Calu3 (cell line): ENCODE results near the gene SLC36A3. TPM values are rescaled to one million over a fixed set of nuclear protein-coding genes. Genes with fewer than 3 reads are reported as not detected.
"Not testable (repeated sequence)": the region's sequence is repeated elsewhere in the genome, so short reads cannot be mapped to it uniquely, and the experiment has no call there.

Experiments
- BruUV-seq: library from RNA; stranded (reverse); fragments of 400-500 nt; replicated peaks from 2 replicates; lab custom pipeline; 2021; lab: Mats Ljungman, UMichigan
- CTCF ChIA-PET: fragments of 300-600 bp; sonication (Branson Sonifier 250); formaldehyde crosslinking; loops from one replicate; lab custom pipeline; 2022; ENCODE audit warnings: antibody characterized with exemption; lab: Charles Lee
- DNase-seq: peaks from one replicate; pipeline ENCODE4 v3.0.0; 2022
- H3K27ac Mint-ChIP-seq: one replicate; pipeline ENCODE4 v1.8.0; 2022; ENCODE audit warnings: mixed read lengths; ENCODE audit not compliant: unreplicated experiment
- H3K27me3 Mint-ChIP-seq: one replicate; pipeline ENCODE4 v1.8.0; 2022; ENCODE audit warnings: mixed read lengths; ENCODE audit not compliant: unreplicated experiment
- H3K36me3 Mint-ChIP-seq: one replicate; pipeline ENCODE4 v1.8.0; 2022; ENCODE audit warnings: mild to moderate bottlenecking, moderate library complexity, mixed read lengths; ENCODE audit not compliant: insufficient read depth, unreplicated experiment
- H3K4me1 Mint-ChIP-seq: one replicate; pipeline ENCODE4 v1.8.0; 2022; ENCODE audit warnings: mild to moderate bottlenecking, low read depth, mixed read lengths; ENCODE audit not compliant: unreplicated experiment
- H3K4me3 Mint-ChIP-seq: one replicate; pipeline ENCODE4 v1.8.0; 2022; ENCODE audit warnings: mild to moderate bottlenecking, low read depth, moderate library complexity, mixed read lengths; ENCODE audit not compliant: unreplicated experiment
- H3K9me3 Mint-ChIP-seq: one replicate; pipeline ENCODE4 v1.8.0; 2022; ENCODE audit warnings: low read depth, mixed read lengths; ENCODE audit not compliant: unreplicated experiment
- intact Hi-C: fragments of 100-400 bp; cut with micrococcal nuclease; formaldehyde crosslinking; loops from one replicate; pipeline ENCODE4 v1.10.0; 2022; ENCODE audit not compliant: unreplicated experiment
- total RNA-seq: library from RNA; stranded (reverse); gene quantifications from 2 replicates; pipeline ENCODE4 v1.2.3, GENCODE V29; 2022
- TF ChIP-seq, protein P1 (sequence below): fragments of 200-600 bp; IDR thresholded peaks from one replicate; pipeline ENCODE4 v1.8.0; 2022; ENCODE audit warnings: antibody characterized with exemption; ENCODE audit not compliant: unreplicated experiment

Gene SLC36A3
- total RNA-seq, 1 experiment from 2014 or later, result not detected

DNA sequence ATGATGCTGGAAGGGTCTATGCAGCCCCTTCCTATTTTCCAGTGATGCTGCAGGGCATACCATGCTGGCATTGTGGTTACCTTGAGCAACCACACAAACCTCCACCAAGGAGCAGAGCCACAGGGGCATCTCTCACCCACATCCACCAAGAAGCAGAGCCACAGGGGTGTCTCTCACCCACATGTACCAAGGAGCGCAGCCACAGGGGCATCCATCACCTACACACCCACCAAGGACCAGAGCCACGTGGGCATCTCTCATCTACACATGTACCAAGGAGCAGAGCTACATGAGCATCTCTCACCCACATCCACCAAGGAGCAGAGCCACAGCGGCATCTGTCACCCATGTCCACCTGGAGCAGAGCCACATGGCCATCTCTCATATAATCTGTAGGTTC lies 59.4 kb downstream of the SLC36A3 start:
- no peak overlapping the region for H3K27ac Mint-ChIP-seq
- H3K9me3 Mint-ChIP-seq, result no peaks in the 10 kb centered on the region
- peaks cover 32% of the 10 kb centered on the region for H3K27me3 Mint-ChIP-seq
- intact Hi-C loops, result no loop called here
- H3K4me1 Mint-ChIP-seq, result peaks cover 10% of the 10 kb centered on the region
- no TSS peak for BruUV-seq
- DNase-seq, result no peak
- no peaks in the 10 kb centered on the region for H3K36me3 Mint-ChIP-seq
- CTCF ChIA-PET, result no interaction called here
- TF ChIP-seq, protein P1, sequence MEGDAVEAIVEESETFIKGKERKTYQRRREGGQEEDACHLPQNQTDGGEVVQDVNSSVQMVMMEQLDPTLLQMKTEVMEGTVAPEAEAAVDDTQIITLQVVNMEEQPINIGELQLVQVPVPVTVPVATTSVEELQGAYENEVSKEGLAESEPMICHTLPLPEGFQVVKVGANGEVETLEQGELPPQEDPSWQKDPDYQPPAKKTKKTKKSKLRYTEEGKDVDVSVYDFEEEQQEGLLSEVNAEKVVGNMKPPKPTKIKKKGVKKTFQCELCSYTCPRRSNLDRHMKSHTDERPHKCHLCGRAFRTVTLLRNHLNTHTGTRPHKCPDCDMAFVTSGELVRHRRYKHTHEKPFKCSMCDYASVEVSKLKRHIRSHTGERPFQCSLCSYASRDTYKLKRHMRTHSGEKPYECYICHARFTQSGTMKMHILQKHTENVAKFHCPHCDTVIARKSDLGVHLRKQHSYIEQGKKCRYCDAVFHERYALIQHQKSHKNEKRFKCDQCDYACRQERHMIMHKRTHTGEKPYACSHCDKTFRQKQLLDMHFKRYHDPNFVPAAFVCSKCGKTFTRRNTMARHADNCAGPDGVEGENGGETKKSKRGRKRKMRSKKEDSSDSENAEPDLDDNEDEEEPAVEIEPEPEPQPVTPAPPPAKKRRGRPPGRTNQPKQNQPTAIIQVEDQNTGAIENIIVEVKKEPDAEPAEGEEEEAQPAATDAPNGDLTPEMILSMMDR, result no peak
- H3K4me3 Mint-ChIP-seq, result no peak overlapping the region

GRCh38 chr5:151243564-151243963 lies 60.0 kb downstream of the SLC36A3 start:
- Mint-ChIP-seq H3K4me3 (no peak overlapping the region), H3K36me3 (no peaks in the 10 kb centered on the region), H3K27me3 (peaks cover 32% of the 10 kb centered on the region), H3K9me3 (no peaks in the 10 kb centered on the region), H3K27ac (no peak overlapping the region), H3K4me1 (peaks cover 10% of the 10 kb centered on the region)
- intact Hi-C loops, result no loop called here
- CTCF ChIA-PET, result no interaction called here
- no TSS peak for BruUV-seq
- TF ChIP-seq, protein P1, result no peak
- no peak for DNase-seq

DNA sequence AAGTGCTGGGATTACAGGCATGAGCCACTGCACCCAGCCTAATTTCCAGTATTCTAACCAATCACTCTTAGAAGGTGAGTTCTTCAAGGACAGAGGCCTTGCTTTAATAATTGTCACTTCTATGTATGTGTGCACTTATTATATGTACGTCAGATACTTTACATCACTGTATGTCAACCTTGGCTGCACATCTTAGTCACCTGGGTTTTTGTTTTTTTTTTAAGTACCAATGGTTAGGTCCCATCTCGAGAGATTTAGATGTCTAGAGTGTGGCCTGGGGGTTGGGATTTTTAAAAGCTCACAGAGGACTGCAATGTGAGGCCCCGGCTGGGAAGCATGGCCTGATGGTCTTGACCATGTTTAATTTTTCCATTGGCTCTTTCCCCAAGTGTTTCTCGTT lies 60.4 kb downstream of the SLC36A3 start:
- TF ChIP-seq, protein P1, result no peak
- Mint-ChIP-seq H3K27ac (no peak overlapping the region), H3K9me3 (no peaks in the 10 kb centered on the region), H3K4me1 (peaks cover 10% of the 10 kb centered on the region), H3K36me3 (no peaks in the 10 kb centered on the region), H3K27me3 (peaks cover 32% of the 10 kb centered on the region), H3K4me3 (no peak overlapping the region)
- no TSS peak for BruUV-seq
- CTCF ChIA-PET, result no interaction called here
- DNase-seq, result no peak
- intact Hi-C loops, result no loop called here

- Mint-ChIP-seq H3K27ac (no peak overlapping the region), H3K27me3 (peaks cover 21% of the 10 kb centered on the region), H3K4me1 (peaks cover 10% of the 10 kb centered on the region), H3K36me3 (no peaks in the 10 kb centered on the region), H3K9me3 (no peaks in the 10 kb centered on the region), H3K4me3 (no peak overlapping the region)
- CTCF ChIA-PET, result interaction anchor here (0.6 to 1.6 kb wide), 2 partner anchors 12 to 70 kb away, joined by 3 to 10 read pairs; partner anchors contain the start of gene GM2A
- TF ChIP-seq, protein P1, result no peak
- intact Hi-C loops, result no loop called here
- peak; percentile 49 for DNase-seq
- BruUV-seq, result no TSS peak
Observed at GRCh38 chr5:151240924-151241635, 62.5 kb downstream of the SLC36A3 start.

DNA sequence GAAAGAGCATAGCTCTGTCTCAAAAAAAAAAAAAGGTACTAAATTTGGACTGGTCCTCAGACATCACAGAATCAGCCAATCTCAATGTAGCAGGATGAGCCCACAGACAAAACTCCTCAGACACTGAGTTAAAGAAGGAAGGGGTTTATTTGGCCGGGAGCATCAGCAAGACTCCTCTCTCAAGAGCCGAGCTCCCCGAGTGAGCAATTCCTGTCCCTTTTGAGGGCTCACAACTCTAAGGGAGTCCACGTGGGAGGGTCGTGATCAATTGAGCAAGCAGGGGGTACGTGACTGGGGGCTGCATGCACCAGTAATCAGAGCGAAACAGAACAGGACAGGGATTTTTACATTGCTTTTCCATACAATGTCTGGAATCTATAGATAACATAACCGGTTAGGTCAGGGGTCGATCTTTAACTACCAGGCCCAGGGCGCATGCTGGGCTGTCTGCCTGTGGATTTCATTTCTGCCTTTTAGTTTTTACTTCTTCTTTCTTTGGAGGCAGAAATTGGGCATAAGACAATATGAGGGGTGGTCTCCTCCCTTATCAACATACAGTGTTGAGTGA lies 63.2 kb downstream of the SLC36A3 start:
- H3K4me3 Mint-ChIP-seq, H3K9me3 Mint-ChIP-seq, H3K4me1 Mint-ChIP-seq, DNase-seq, BruUV-seq, H3K27ac Mint-ChIP-seq, H3K36me3 Mint-ChIP-seq, intact Hi-C loops: not testable (repeated sequence)
- CTCF ChIA-PET, result interaction anchor here (0.6 to 1.6 kb wide), 2 partner anchors 13 to 96 kb away, joined by 8 to 10 read pairs; partner anchors contain the start of gene GM2A
- peaks cover 28% of the 10 kb centered on the region for H3K27me3 Mint-ChIP-seq
